CD4-positive, alpha-beta T cell treated with Interleukin-1 beta for 1 hour (primary cell): Measurements from ENCODE around the gene POMC.
"Not testable (repeated sequence)": the region's sequence is repeated elsewhere in the genome, so short reads cannot be mapped to it uniquely, and the experiment has no call there.

Experiments used
- DNase-seq, 2 donors: peaks; one replicate each; pipeline ENCODE4 v3.0.0-alpha.2; 2020 to 2022

Gene POMC

GRCh38 chr2:25168256-25169072, at the start of gene POMC:
Gene POMC, minus strand, starts transcription at chr2:25168580. Its CDS starts 3,808 bp downstream, at chr2:25164772.
- peak; percentile 11 to 26 for DNase-seq

DNA sequence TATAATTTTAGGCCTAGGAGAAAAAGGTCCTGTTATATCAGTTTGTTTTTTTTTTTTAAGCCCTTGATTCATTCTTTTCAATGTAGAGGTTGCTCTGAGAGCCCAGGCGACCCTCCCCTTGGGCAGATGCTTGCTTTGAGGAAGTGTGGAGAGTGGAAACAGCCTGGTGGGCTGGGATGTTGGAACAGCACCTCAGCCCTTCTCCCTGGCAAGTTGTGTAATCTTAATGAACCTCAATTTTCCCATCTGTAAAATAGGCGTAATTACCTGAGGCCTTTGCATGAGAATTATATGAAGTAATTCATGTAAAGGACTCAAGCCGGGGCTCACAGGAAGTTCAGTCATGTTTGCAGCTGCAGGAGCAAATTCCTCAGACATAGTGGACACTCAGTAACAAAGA, 49.7 kb upstream of the POMC start:
- DNase-seq: no peak

DNA sequence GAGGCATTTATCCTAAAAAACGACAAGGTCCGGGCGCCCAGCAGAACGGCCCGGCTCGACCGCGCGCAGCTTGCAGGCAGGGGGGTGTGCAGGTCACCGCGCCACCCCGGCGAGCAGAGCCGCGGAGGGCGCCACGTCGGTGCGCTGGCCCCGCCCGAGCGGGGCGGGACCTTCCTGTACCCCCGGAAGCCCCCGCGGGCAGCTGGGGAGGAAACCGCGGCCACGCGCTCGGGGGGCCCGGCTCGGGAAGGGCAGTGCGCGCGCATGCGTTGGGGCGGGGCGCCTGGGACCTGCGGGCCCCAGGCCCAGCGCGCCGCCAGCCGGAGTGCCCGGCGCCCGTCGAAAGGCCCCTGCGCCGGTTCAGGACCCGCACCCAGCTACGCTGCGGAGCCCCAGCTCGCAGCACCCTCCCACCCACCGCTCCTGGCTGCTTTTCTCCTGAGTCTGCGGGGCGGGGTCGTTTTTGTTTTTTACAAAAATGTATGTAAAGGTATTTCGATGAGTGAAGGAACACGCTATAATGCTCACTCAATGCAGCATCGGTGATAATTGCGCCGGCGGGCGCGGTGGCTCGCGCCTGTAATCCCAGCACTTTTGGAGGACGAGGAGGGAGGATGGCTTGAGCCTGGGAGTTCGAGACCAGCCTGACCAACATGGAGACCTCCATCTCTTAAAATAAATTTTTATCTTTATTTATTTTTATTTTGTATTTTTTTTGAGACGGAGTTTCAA, 47.7 kb upstream of the POMC start:
- DNase-seq: peak; percentile 89 to 90

GRCh38 chr2:25215232-25215631, 46.9 kb upstream of the POMC start:
- no peak for DNase-seq

DNA sequence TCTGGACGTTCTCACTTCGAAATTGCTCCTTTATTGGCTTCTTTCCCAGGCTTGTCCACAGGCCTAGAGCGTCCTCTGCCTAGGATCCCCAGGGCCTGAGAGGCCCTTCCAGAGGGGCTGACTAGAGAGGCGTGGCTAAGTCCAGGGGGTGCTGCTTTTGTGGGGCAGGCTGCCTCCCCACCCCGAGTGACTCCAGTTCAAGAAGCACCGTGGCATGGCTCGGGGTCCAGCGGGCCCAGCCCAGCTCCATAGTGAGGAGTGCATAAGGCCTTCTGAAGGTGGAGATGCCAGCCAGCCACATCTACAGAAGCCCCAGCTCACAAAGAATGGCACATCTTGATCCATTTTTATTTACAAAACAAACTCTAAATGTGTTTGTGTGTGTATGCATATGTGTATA, 44.8 kb upstream of the POMC start:
- DNase-seq: no peak

DNA sequence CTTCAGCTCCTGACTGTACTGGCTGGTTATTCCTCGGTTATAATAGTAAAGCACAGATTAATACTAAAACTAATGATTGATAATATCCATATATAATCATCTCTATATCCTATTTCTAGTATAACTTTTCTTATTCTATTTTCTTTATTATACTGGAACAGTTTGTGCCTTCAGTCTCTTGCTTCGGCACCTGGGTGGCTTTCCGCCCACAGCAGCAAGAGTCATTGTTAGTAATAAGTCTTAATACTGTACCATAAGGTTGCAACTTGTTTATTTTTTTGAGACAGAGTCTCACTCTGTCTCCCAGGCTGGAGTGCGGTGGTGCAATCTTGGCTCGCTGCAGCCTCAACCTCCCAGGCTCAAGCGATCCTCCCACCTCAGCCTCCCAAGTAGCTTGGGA, 42.5 kb upstream of the POMC start:
- not testable (repeated sequence) for DNase-seq

GRCh38 chr2:25207078-25207545, 38.7 kb upstream of the POMC start:
- peak; percentile 8 to 54 for DNase-seq

DNA sequence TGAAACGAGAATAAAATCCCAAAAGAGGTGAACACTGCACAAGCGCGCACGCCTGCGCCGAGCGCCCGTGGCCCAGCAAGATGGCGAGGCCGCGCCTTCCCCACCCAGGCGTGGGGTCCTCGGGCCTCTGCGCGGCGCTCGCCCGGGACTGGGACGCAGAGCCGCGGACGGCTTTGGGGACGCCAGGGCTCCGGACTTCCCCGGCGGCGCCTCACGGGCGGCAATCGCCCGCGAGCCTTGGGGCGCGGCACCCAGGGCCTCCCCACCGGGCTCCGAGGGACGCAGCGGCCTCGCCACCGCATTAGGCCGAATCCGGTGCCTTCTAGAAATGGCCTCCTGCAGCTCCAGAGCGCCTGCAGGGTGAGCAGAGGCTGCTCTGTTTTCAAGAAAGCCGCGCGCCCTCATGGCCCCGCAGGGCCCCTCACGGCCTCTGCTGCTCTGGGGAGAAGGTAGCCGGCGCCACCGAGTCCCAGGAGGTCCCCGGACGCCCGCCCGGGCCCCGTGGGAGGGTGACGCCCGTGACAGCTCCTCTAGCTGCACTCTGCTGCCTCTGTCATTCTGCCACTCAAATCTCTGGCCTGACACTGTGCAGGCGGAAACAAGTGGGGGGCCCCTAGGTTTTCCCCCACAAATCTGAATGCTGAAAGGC, 35.9 kb upstream of the POMC start:
- DNase-seq: peak; percentile 18 to 51

GRCh38 chr2:25202275-25202674, 33.9 kb upstream of the POMC start:
- DNase-seq: no peak

- no peak for DNase-seq
Observed at GRCh38 chr2:25201794-25202193, 33.4 kb upstream of the POMC start.

DNA sequence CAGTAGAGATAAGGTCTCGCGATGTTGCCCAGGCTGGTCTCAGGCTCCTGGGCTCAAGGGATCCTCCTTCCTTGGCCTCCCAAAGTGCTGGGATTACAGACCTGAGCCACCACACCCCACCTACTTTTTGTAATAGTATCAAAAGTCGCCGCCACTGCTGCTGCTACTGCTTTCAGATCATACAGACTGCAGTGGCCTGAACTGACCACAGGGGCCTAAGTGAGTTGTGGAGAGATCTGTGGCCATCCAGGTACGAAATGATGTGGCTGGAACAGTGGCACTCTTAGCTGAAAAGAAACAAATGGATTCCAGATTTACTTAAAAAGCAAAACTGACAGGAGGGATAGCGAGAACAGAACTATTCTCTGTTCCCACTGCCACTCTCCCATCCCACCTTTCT, 32.9 kb upstream of the POMC start:
- DNase-seq: no peak

- no peak for DNase-seq
Observed at GRCh38 chr2:25198576-25198975, 30.2 kb upstream of the POMC start.

DNA sequence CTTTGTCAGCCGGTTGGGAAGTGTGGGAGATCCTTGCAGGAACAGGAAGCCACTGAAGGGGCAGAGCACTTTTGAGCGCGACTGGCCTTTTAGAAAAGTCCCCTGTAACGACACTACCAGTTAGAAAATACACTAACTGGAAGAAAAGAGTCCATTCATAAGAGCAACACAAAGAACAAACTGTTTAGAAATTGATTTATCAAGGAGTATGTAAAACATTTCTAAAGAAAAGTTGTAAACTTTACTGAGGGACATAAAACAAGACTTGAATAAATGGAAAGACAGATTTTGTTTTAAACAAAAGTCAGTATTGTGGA, 29.8 kb upstream of the POMC start:
- no peak for DNase-seq

- no peak for DNase-seq
Observed at GRCh38 chr2:25197336-25198208, 29.2 kb upstream of the POMC start.

DNA sequence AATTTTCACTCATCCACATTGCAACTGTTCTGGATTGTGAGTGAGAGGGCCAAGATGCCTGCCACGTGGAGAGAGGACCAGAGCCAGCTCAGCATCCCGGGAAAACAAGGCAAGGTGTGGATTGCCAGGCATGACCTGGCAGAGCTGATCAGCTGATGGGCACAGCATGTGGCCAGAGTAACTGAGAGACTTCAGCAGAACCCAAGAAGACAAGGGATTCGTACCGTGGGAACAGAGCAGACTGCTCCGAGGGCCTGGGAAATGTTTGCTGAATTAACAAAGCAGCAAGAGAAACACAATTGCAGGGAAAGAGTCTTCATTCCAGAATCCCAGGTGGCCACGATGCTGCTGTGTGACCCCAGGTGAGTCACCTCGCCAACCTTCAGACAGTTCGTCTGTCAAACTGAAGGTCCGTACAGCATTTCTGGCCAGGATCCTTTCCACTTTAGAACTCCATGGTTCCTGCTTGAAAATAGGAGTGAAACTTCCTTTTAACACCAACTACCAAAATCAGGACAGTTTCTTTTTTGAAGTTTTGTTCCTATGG, 26.3 kb upstream of the POMC start:
- no peak for DNase-seq

GRCh38 chr2:25190536-25190935, 22.2 kb upstream of the POMC start:
- no peak for DNase-seq

DNA sequence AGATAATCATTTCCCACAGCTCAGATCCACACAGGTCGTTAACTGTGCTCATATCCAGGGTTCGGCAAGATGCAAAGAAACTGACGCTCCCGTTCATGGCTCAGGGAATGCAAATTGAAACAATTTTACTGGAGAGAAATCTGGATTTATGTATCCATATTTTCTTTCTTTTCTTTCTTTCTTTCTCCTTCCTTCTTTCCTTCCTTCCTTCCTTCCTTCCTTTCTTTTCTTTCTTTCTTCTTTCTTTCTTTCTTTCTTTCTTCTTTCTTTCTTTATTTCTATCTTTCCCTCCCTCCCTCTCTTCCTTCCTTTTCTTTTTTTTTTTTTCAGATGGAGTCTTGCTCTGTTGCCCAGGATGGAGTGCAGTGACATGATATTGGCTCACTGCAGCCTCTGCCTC, 20.0 kb upstream of the POMC start:
- DNase-seq: no peak

- no peak for DNase-seq
Observed at GRCh38 chr2:25187729-25188350, 19.5 kb upstream of the POMC start.

DNA sequence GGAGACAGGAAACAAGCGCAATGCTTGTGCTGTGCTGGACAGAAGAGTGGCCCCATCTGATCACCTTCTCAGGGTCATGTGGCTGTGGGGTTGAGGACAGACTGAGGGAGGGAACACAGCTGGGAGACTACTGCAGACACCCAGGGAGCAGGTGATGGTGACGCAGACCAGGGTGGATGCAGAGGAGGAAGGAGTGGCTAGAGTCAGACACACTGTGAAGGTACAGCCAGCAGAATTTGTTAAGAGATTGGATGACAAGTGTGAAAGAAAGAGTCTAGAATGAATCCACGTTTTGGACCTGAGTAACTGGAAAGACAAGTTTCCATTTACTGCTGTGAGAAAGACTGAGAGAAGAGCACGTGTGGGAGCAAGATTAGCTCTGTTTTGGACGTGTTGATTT, 15.9 kb upstream of the POMC start:
- DNase-seq: no peak

- DNase-seq: no peak
Observed at GRCh38 chr2:25178976-25179375, 10.6 kb upstream of the POMC start.

DNA sequence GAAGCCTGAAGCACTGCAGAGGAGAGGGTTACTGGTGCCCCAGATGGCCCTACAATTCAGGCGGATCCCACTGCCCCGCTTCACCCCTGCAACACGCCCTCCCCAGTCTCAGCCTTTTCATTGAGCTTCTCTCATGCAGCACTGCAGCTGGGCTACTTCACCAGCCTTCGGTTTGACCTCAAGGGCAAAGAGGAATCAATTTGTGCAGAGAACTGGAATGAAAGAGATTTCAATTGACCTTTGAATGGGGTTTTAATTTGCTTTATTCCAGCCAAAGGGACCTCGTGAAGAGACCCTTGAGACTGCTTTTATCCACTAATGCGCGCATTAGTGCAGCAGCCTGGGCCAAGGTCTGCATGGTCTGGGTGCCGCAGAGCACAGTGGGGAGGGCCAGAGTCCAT, 8.8 kb upstream of the POMC start:
- no peak for DNase-seq

GRCh38 chr2:25176541-25177181, 8.3 kb upstream of the POMC start:
- no peak for DNase-seq
